GM19395 (cell line): ENCODE data around the gene KRT23.

Source experiments
- ATAC-seq: cut with Tn5 transposase; IDR thresholded peaks from one replicate; pipeline ENCODE4 v1.9.1; 2021; ENCODE audit warnings: mild to moderate bottlenecking, moderate library complexity; ENCODE audit not compliant: unreplicated experiment

The KRT23 gene, protein sequence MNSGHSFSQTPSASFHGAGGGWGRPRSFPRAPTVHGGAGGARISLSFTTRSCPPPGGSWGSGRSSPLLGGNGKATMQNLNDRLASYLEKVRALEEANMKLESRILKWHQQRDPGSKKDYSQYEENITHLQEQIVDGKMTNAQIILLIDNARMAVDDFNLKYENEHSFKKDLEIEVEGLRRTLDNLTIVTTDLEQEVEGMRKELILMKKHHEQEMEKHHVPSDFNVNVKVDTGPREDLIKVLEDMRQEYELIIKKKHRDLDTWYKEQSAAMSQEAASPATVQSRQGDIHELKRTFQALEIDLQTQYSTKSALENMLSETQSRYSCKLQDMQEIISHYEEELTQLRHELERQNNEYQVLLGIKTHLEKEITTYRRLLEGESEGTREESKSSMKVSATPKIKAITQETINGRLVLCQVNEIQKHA

DNA sequence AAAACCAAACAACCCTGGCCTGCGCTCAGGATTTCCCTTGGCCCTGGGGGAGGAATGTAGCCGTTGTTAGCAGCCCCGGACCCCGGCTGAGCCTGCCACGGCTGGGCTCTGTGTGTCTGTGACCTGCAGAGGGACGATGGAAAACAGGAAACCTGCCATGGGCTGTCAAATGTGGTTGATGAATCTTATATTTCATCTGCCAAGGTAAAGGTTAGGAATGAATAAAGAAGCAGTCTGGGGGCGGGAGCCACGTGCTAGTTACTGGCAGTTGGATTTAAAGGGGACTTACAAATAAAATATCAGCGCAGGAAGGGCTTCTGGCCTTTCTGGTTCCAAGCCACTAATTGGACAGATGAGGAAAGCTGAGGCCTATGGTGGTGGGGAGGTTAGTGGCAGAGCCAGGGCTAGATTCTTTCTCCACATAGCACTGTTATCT lies at the start of gene KRT23:
Gene KRT23, minus strand, starts transcription at position 263 of the 436 bp plus-strand sequence. CDS start 1,043 bp downstream, outside the sequence.
- ATAC-seq, result no peak

DNA sequence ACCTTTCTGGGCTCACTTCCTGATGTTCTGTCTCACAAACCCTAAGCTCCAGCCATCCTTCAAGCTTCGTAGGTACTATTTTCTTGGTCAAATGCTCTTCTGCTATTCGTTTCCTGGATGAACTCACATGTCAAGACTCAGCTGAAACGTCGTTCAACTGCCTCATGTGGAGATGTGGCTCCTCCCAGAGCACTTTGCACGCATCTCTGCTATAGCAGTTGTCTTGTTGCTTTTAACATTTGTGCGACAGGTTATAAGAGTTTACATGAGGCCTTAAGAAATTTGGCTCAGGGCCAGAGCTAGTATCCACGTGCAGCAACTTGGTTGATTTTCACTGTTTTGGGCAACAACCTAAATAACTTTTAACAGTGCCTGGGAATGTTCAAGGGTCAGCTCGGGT lies 49.5 kb upstream of the KRT23 start:
- ATAC-seq, result no peak

DNA sequence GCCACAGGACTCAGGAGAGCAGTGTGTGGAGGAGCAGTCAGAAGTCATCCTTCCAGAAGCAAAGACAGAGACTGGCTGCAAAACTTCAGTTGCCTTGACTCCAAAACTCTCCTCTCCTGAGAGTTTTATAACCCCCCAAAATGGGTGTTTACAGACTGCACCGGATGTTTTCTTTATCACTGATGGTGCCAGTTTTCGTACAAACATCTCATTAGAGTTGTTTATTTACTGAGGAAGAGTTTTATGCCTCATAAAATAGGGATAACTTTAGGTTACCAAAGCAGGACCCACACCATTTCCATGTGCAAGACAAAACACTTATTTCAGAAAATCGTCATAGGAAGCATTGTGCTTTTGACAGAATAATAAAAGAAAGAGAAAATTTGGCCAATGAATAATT lies 46.8 kb upstream of the KRT23 start, which contains the start of gene KRT40:
Gene KRT40, minus strand, starts transcription at position 101 of the 400 bp plus-strand sequence. Its CDS starts 53 bp downstream, at position 48.
- no peak for ATAC-seq

DNA sequence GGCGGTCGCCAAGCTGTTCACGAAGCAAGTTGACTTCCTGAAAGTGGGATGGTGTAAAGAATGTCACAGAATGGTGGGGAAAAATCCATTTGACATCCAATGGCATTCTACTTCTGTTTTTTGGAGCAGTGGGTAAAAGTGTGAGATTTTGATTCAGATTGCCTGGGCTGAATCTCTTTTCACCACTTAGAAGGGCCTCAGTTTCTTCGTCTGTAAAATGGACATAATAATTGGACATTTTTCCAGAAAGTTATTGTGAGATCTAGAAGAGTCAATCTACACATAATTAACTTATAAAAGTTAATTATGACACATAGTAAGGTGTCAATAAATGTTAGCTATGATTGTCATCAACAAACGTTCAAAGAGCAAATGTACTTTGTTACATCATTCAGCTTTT lies 43.7 kb upstream of the KRT23 start:
- ATAC-seq, result no peak

DNA sequence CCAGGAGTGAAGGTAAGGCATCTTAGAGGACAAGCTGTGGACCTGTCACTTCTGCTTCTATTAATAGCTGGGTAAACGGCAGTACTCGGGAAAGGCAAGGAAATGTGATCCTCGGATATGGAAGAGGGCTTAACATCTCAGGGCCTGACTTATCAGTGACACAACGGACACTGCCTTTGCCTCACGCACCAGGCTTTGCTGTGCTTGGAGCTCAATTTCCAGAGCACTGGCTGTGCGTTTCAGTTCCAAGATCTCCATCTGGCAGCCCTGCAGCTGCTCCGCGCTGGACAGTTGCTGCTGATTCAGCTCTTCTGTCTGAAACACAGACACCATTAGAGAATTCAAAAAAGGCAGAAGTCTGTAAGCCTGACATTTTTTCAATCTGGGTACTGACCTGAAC lies 43.1 kb upstream of the KRT23 start:
- no peak for ATAC-seq

DNA sequence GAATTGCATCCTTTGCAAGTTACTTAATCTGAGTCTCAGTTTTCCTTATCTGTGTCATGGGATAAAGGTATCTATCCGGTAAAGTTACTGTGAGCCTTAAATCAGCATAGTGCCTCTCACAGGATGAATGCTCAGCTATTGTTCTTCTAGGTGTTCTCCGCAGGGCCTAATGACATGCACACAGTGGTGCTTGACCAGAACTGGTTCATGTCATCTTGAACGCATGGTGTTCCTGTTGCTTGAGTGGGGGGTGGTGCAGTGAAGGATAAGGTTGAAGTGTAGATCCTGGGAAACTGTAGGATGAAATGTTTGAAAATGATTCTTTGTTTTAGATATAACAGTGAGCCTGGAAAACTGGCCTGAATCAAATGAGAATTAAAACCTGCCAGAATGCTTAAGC lies 42.7 kb upstream of the KRT23 start:
- ATAC-seq, result no peak

DNA sequence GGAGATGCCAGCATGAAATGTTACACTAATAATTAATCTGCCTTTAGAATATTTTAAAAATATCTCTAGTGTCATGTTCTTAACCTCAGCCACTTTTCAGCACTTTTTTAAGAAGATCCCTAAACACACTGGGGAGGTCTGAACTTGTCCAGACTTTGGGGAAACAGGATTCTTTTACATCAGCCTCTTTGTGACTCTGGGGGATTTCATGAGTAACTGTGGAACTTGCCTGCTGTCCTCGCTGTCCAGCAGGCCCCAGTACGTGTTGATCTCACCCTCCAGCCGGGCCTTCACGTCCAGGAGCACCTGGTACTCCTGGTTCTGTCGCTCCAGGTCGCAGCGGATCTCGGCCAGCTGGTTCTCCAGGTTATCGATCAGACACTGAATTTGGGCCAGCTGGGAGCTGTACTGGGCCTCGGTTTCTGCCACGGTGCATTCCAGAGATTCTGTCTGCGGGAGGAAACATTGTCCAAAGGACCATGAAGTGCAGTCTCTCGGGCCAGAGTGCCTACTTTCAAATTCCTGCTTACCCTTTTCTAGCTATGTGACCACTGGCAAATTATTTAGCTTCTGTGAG lies 41.2 kb upstream of the KRT23 start:
- no peak for ATAC-seq

DNA sequence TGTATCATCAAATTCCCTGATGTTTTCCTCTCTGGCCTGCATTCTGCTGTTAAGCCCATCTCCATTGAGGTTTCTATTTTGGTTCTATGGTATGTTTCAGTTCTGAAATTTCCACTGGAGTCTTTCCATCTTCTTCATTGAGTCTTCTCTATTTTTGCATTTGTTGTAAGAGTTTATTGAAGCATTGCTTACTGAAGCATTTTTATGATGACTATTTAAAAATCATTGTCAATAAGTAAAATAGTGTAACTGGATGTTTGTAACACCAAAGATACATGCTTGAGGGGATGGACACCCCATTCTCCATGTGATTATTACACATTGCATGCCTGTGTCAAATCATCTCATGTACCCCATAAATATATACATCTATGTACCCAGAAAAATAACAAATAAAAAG lies 38.1 kb upstream of the KRT23 start:
- no peak for ATAC-seq

DNA sequence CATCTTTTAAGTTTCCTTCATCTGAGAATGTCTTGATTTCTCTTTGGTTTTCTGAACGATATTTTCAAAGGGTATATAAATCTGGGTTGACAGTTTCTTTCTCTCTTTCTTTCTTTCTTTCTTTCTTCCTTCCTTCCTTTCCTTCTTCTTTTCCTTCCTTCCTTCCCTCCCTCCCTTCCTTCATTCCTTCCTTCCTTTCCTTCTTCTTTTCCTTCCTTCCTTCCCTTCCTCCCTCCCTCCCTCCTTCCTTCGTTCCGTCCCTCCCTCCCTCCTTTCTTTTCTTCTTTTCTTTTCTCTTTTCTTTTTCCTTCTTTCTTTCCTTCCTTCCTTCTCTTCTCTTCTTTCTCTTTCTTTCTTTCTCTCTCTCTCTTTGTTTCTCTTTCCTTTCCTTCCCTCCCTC lies 36.9 kb upstream of the KRT23 start:
- ATAC-seq, result no peak

DNA sequence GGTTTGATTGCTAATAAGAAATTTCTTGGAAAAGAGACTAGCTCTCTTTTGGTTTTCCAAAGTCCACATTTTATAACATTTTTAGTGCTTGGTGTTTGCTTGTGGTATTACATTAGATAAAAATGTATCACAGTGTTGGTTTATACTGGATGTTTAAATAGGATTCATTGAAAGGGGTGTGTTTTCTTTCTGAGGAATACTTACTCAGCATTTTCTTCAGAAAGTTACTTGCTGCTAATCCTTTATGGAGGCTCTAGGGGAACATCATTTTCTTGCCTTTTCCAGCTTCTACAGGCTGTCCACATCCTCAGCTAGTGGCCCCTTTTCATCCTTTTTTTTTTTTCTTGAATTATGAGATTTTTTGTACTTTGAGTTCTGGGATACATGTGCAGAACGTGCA lies 30.1 kb upstream of the KRT23 start:
- no peak for ATAC-seq

DNA sequence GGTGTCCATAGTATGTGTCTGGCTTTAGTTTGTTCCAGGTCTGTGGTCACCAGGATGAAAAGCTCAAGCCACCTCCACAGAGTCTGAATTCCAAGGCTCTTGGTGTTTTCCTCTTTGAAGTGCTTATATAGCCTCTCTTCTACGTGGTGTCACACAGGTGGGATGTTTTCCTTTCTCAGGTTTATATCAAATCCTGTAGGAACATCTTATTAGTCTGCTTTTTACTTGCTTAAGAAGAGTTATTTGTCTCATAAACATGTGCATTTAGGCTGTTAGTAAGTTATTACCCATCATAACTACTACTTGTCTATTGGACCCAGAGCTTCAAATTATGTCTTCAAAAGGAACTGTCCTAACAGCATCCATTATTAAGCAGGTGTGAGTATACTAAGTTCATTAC lies 29.4 kb upstream of the KRT23 start, which contains the start of gene KRT39:
Gene KRT39, minus strand, starts transcription at position 101 of the 400 bp plus-strand sequence. Its CDS starts 92 bp downstream, at position 9.
- no peak for ATAC-seq

DNA sequence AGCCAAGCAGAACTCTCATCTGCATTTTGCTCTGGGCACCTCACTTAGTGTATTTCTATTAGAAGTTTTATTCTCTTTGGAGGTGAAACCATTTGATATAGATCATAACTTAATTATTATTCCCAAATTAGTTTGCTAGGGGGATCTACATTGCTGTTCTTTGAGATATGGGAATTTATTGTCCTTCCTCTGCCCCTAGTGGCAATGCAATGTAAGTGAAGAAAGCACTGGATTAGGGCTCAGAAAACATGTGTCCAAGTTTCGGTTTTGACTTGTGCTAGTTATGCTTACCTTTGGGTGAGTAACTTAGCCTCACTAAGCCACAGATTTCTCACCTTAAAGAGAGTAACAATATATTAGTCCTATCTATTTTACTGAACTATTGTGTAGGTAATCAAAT lies 26.4 kb upstream of the KRT23 start:
- no peak for ATAC-seq

DNA sequence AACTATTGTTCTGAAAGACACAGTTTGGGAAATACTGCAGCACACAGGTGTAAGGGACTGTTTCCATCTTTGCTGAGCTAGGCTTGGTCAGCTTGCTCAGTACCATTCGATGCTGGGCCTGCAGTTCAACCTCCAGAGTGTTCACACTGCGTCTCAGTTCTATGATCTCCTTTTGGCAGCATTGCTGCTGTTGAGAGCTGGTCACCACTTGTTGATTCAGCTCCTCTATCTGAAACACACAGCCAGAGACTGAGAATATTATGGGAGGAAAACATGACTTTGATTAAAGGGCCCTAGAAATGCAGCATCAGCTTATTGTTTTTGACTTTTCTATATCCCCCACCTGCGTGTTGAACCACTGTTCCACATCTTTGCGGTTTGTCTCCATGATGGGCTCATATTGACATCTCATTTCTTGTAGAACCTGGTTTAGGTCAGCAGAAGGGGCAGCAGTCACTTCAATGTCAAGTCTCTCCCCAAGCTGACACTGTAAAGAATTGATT lies 24.7 kb upstream of the KRT23 start:
- ATAC-seq, result no peak

DNA sequence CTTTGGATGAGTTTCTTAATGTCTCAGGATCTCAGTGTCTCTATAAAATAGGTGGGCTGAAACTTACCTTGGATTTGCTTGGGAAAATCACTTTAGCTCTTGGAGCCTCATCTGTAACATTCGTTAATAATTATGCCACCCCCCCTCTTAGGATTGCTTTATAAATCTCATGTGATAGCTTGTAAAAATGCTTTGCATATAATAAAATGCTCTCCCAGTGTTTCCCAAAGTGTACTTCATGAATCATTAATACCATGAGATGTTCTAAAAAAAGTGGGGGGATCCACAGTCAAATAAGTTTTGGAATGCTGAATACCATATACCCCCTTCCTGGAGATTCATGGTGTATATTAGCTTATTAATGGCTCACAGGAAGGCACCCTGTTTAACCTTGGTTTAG lies 24.1 kb upstream of the KRT23 start:
- no peak for ATAC-seq

DNA sequence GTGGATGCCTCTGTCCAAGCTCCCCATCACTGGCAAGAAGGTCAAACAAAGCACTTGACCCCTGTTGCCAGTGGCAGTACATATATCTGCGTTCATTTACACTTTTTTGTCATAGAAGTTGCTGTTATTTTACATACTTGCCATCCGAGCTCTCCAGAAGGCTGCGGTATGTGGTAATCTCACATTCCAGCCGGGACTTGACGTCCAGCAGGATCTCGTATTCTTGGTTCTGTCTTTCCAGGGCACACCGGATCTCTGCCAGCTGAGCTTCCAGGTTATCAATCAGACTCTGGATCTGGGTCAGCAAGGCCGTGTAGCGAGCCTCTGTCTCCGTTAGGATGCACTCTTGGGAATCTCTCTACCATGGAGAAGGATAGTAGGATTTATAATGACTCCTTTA lies 22.7 kb upstream of the KRT23 start:
- no peak for ATAC-seq

DNA sequence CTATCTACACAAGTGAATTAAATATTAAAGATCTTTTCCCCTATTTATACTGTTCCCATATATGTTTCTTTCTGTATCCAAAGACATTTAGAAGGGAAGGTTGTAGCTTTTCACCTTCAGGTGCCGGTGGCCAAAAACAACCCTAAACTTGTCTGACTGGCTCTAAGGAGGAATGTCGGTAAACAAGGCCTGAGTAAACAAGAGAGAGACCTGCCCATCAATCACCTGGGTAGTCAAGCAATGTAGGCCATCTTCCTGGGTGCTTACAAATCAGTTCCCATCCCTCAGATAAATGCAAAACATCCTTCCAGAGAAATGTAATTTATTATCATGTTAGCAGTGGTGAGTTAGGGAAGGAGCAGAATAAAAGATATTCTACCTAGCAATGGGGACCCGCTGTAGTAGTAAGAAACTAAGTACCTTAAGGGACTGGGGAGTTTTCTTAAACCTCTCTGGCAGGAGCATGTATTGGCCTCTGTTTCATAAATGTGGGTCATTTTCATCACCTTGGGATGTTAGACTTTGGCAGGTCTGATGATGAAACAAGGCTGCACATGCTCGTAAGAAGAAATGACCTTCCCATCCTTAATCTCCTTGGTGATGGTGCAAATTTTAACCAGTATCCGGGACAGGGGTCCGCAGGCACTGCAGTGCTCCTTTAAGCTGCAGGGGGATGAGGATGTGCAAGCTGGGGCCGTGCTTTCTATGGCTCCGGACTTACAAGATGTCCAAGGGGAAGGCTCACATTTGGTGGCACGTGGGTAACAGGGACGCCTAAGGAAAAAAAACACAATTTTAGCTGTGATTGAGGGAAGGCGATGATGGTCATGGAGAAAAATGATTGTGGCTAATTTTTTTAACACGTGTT lies 20.9 kb upstream of the KRT23 start:
- no peak for ATAC-seq

DNA sequence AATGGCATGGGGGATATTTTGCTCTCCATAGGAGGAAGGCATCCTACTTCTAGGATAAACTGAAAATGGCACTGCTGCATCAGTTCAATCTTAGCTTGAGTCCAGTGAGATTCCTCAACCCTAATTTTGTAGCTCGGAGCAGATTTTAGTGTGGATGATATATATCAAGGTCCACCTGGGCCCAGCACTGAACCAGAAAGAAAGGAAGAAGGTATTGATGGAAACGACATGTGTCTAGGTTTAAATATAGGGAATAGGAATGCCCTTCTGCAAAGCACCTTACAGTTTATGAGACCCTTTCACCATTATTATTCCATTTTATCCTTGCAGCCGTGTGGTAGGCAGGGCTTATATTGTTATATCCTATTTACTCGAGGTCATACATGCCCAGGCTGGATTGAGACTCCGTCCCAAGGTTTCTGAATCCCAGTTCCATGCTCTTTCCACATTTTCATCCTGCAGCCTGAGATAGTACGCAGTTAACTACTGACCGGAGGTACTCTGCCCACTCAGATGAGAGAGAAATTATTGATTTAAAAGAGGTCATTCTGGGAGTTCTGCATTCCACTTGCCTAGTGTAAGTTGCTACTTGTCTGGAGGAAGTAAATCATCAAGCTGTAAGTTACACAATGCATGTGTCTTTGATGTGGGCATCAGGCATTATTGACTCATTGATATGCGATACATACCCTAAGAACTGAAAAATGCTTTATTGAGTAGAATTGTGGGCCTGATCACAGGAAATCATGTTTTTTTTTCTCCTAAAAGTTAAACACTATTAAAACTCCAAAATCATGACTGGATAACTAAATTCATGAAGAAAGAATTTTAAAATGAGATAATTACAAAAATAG lies 19.2 kb upstream of the KRT23 start:
- no peak for ATAC-seq

DNA sequence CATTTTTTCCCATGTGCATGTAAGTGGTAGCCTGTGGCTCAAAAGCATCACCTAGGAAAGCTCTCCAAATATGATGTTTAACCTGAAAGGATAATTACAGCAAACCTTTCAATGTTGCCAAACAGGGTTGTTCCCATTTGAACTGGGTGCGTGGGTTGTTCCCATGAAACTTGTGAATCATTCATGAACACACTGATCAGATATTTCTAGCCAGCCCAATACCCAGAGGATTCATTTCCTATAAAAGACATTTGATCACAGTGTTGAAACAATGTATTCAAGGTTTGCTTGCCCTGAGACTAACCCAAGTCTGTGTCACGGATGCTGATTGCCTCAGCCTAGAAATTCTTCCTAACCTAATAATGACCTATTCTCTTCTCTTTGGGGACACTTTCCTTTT lies 16.4 kb upstream of the KRT23 start:
- no peak for ATAC-seq

DNA sequence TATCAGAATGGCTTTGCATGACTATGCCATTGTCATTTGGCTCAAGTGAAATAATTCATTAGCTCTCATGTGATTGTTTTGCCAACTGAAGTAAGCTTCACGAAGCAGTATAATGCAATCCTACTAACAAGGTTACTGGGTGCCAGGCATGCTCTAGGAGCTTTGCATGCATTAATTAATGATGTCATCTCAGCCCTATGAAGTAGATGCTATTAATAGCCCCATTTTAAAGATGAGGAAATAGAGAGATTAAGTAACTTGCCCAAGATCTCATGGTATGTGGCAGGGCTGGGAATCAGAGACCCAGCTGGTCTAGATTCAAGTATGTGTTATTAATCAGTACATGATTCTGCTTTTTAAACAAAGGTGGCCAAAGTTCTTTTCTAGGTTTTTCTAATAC lies 15.2 kb upstream of the KRT23 start:
- ATAC-seq, result no peak

DNA sequence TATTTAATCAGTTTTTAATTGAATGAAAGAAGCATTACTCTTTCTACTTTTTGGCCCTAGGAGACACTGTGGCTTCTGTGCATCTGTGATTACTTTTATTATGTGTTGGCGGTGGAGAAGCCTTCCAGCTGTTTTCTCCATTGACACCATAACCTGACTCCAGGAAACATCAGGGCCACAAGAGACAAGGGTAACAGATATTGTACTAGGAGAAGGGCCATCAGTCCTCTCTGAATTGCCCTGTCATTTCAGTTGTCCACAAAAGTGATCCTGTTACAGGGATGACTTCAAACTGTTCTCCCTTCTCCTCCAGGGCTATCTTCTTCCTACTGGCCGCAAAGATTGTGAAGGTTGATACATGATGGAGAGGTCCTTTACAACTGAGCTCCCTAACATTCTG lies 14.7 kb upstream of the KRT23 start:
- ATAC-seq, result no peak
